HepG2 (cell line): ENCODE data around the gene GCDH. TPM values are rescaled to one million over a fixed set of nuclear protein-coding genes. Genes with fewer than 3 reads are reported as not detected.

ENCODE experiments used
- microRNA-seq: library from miRNA; unstranded; fragments of <30 nt; microRNA quantifications from one replicate; pipeline ENCODE4, GENCODE V29; 2020
- polyA plus RNA-seq, 8 experiments: library from polyadenylated mRNA; depleted of rRNA in 3 of 8; stranded (reverse) in 7 of 8; unstranded in 1 of 8; fragments of >200 nt; fragmentation: Illumina TruSeq in 4 of 8; extraction: Trizol in 4 of 8; gene quantifications; 2 replicates each; pipeline versions ENCODE4 v1.2.1 to v1.2.3, GENCODE V29; 2011 to 2016; ENCODE audit warnings: low read depth in 4 of 8, missing spikeins in 1 of 8, mixed read lengths in 1 of 8; ENCODE audit not compliant: insufficient read depth in 1 of 8
- small RNA-seq, 3 experiments: library from RNA; depleted of rRNA; stranded (forward); fragments of <200 nt; gene quantifications; one replicate each; pipeline ENCODE3, GENCODE V24; 2012; ENCODE audit warnings: low read depth in 2 of 3, low replicate concordance in 1 of 3; ENCODE audit not compliant: insufficient read length in 3 of 3, insufficient read depth in 2 of 3
- total RNA-seq, 5 experiments: library from RNA; depleted of rRNA; stranded (reverse); fragments of >200 nt; fragmentation: Illumina TruSeq; extraction: Trizol; gene quantifications; 2 replicates each; pipeline ENCODE4 v1.2.3, GENCODE V29; 2016; ENCODE audit warnings: low read depth in 1 of 5

The GCDH gene
- total and polyA plus RNA-seq, 2 of the 13 experiments (the other 11 are each of a cell fraction or from before 2014, with no cell fraction given), result 15.1 to 38.0 TPM

Small RNAs within 50 kb of the gene (microRNA-seq; reads per million reads assigned to microRNA genes)
- not detected for gene MIR5695
- gene MIR6515, result 2.0 reads per million, percentile 9 among the genes with 10 or more reads in this experiment
- gene MIR6794, result not detected

Small RNAs within 50 kb of the gene (small RNA-seq; reads per million reads assigned to genes)
- gene MIR5695 (0 reads per million in 3 experiments), gene MIR6515 (0 to 0.33 (median 0) reads per million in 3 experiments), gene MIR6794 (0 reads per million in 3 experiments)

Other genes starting within 250 kb of the GCDH start
- 10.8 and 23.8 TPM in 2 replicates for gene MAN2B1, start 224.4 kb upstream of the GCDH start, total RNA-seq (2016; rRNA removed; fragmentation: Illumina TruSeq; extraction: Trizol)
- gene MAN2B1, start 224.4 kb upstream of the GCDH start, polyA plus RNA-seq (2011; rRNA removed), result 23.6 and 31.8 TPM in 2 replicates
- gene WDR83, start 224.4 kb upstream of the GCDH start, total RNA-seq (2016; rRNA removed; fragmentation: Illumina TruSeq; extraction: Trizol), result 9.9 and 10.7 TPM in 2 replicates
- gene WDR83, start 224.4 kb upstream of the GCDH start, polyA plus RNA-seq (2011; rRNA removed), result 4.5 and 5.4 TPM in 2 replicates
- 34.8 and 43.3 TPM in 2 replicates for gene DHPS, start 209.3 kb upstream of the GCDH start, total RNA-seq (2016; rRNA removed; fragmentation: Illumina TruSeq; extraction: Trizol)
- 84.3 and 84.6 TPM in 2 replicates for gene DHPS, start 209.3 kb upstream of the GCDH start, polyA plus RNA-seq (2011; rRNA removed)
- not detected in 2 replicates for gene GNG14, start 203.2 kb upstream of the GCDH start, total RNA-seq (2016; rRNA removed; fragmentation: Illumina TruSeq; extraction: Trizol)
- not detected in 2 replicates for gene GNG14, start 203.2 kb upstream of the GCDH start, polyA plus RNA-seq (2011; rRNA removed)
- gene FBXW9, start 194.5 kb upstream of the GCDH start, total RNA-seq (2016; rRNA removed; fragmentation: Illumina TruSeq; extraction: Trizol), result 4.6 and 6.1 TPM in 2 replicates
- gene FBXW9, start 194.5 kb upstream of the GCDH start, polyA plus RNA-seq (2011; rRNA removed), result 5.7 and 7.0 TPM in 2 replicates
- 31.7 and 33.6 TPM in 2 replicates for gene TNPO2, start 167.2 kb upstream of the GCDH start, total RNA-seq (2016; rRNA removed; fragmentation: Illumina TruSeq; extraction: Trizol)
- gene TNPO2, start 167.2 kb upstream of the GCDH start, polyA plus RNA-seq (2011; rRNA removed), result 61.0 and 76.1 TPM in 2 replicates
- gene TRIR, start 156.5 kb upstream of the GCDH start, total RNA-seq (2016; rRNA removed; fragmentation: Illumina TruSeq; extraction: Trizol), result 159 and 179 TPM in 2 replicates
- 160 and 166 TPM in 2 replicates for gene TRIR, start 156.5 kb upstream of the GCDH start, polyA plus RNA-seq (2011; rRNA removed)
- gene GET3, start 153.7 kb upstream of the GCDH start, total RNA-seq (2016; rRNA removed; fragmentation: Illumina TruSeq; extraction: Trizol), result 51.5 and 57.7 TPM in 2 replicates
- 59.4 and 67.5 TPM in 2 replicates for gene GET3, start 153.7 kb upstream of the GCDH start, polyA plus RNA-seq (2011; rRNA removed)
- not detected in 2 replicates for gene BEST2, start 139.4 kb upstream of the GCDH start, total RNA-seq (2016; rRNA removed; fragmentation: Illumina TruSeq; extraction: Trizol)
- not detected in 2 replicates for gene BEST2, start 139.4 kb upstream of the GCDH start, polyA plus RNA-seq (2011; rRNA removed)
- gene HOOK2, start 115.6 kb upstream of the GCDH start, total RNA-seq (2016; rRNA removed; fragmentation: Illumina TruSeq; extraction: Trizol), result 7.3 and 12.9 TPM in 2 replicates
- 9.2 and 11.1 TPM in 2 replicates for gene HOOK2, start 115.6 kb upstream of the GCDH start, polyA plus RNA-seq (2011; rRNA removed)
- 4.9 and 7.7 TPM in 2 replicates for gene JUNB, start 99.7 kb upstream of the GCDH start, total RNA-seq (2016; rRNA removed; fragmentation: Illumina TruSeq; extraction: Trizol)
- 8.2 and 15.9 TPM in 2 replicates for gene JUNB, start 99.7 kb upstream of the GCDH start, polyA plus RNA-seq (2011; rRNA removed)
- gene PRDX2, start 89.4 kb upstream of the GCDH start, total RNA-seq (2016; rRNA removed; fragmentation: Illumina TruSeq; extraction: Trizol), result 381 and 425 TPM in 2 replicates
- 218 and 238 TPM in 2 replicates for gene PRDX2, start 89.4 kb upstream of the GCDH start, polyA plus RNA-seq (2011; rRNA removed)
- 14.9 and 23.5 TPM in 2 replicates for gene THSD8, start 89.1 kb upstream of the GCDH start, total RNA-seq (2016; rRNA removed; fragmentation: Illumina TruSeq; extraction: Trizol)
- 4.8 and 5.2 TPM in 2 replicates for gene THSD8, start 89.1 kb upstream of the GCDH start, polyA plus RNA-seq (2011; rRNA removed)
- 35.8 and 44.0 TPM in 2 replicates for gene RNASEH2A, start 84.6 kb upstream of the GCDH start, total RNA-seq (2016; rRNA removed; fragmentation: Illumina TruSeq; extraction: Trizol)
- 18.4 and 25.1 TPM in 2 replicates for gene RNASEH2A, start 84.6 kb upstream of the GCDH start, polyA plus RNA-seq (2011; rRNA removed)
- gene RTBDN, start 56.6 kb upstream of the GCDH start, total RNA-seq (2016; rRNA removed; fragmentation: Illumina TruSeq; extraction: Trizol), result 0.27 TPM in 1 of 2 replicates, not detected in the other
- 0.35 and 0.48 TPM in 2 replicates for gene RTBDN, start 56.6 kb upstream of the GCDH start, polyA plus RNA-seq (2011; rRNA removed)
- gene MAST1, start 52.6 kb upstream of the GCDH start, total RNA-seq (2016; rRNA removed; fragmentation: Illumina TruSeq; extraction: Trizol), result 0.27 and 0.73 TPM in 2 replicates
- gene MAST1, start 52.6 kb upstream of the GCDH start, polyA plus RNA-seq (2011; rRNA removed), result 4.7 and 5.6 TPM in 2 replicates
- 3.4 and 7.5 TPM in 2 replicates for gene DNASE2, start 9.7 kb upstream of the GCDH start, total RNA-seq (2016; rRNA removed; fragmentation: Illumina TruSeq; extraction: Trizol)
- 16.2 and 19.0 TPM in 2 replicates for gene DNASE2, start 9.7 kb upstream of the GCDH start, polyA plus RNA-seq (2011; rRNA removed)
- not detected in 2 replicates for gene KLF1, start 4.0 kb upstream of the GCDH start, total RNA-seq (2016; rRNA removed; fragmentation: Illumina TruSeq; extraction: Trizol)
- not detected in 2 replicates for gene KLF1, start 4.0 kb upstream of the GCDH start, polyA plus RNA-seq (2011; rRNA removed)
- gene SYCE2, start 28.1 kb downstream of the GCDH start, total RNA-seq (2016; rRNA removed; fragmentation: Illumina TruSeq; extraction: Trizol), result 0.09 TPM in 1 of 2 replicates, not detected in the other
- 0.25 and 0.40 TPM in 2 replicates for gene SYCE2, start 28.1 kb downstream of the GCDH start, polyA plus RNA-seq (2011; rRNA removed)
- gene FARSA, start 42.6 kb downstream of the GCDH start, total RNA-seq (2016; rRNA removed; fragmentation: Illumina TruSeq; extraction: Trizol), result 68.0 and 72.0 TPM in 2 replicates
- gene FARSA, start 42.6 kb downstream of the GCDH start, polyA plus RNA-seq (2011; rRNA removed), result 25.9 and 37.0 TPM in 2 replicates
- 420 and 898 TPM in 2 replicates for gene CALR, start 47.4 kb downstream of the GCDH start, total RNA-seq (2016; rRNA removed; fragmentation: Illumina TruSeq; extraction: Trizol)
- 842 and 934 TPM in 2 replicates for gene CALR, start 47.4 kb downstream of the GCDH start, polyA plus RNA-seq (2011; rRNA removed)
- 34.6 and 42.5 TPM in 2 replicates for gene RAD23A, start 54.7 kb downstream of the GCDH start, total RNA-seq (2016; rRNA removed; fragmentation: Illumina TruSeq; extraction: Trizol)
- 50.3 and 54.2 TPM in 2 replicates for gene RAD23A, start 54.7 kb downstream of the GCDH start, polyA plus RNA-seq (2011; rRNA removed)
- 24.6 and 37.4 TPM in 2 replicates for gene GADD45GIP1, start 66.1 kb downstream of the GCDH start, total RNA-seq (2016; rRNA removed; fragmentation: Illumina TruSeq; extraction: Trizol)
- 30.7 and 31.9 TPM in 2 replicates for gene GADD45GIP1, start 66.1 kb downstream of the GCDH start, polyA plus RNA-seq (2011; rRNA removed)
- gene DAND5, start 78.4 kb downstream of the GCDH start, total RNA-seq (2016; rRNA removed; fragmentation: Illumina TruSeq; extraction: Trizol), result not detected in 2 replicates
- gene DAND5, start 78.4 kb downstream of the GCDH start, polyA plus RNA-seq (2011; rRNA removed), result 0.04 TPM in 1 of 2 replicates, not detected in the other
- 5.4 and 5.6 TPM in 2 replicates for gene NFIX, start 104.3 kb downstream of the GCDH start, total RNA-seq (2016; rRNA removed; fragmentation: Illumina TruSeq; extraction: Trizol)
- 3.0 and 3.4 TPM in 2 replicates for gene NFIX, start 104.3 kb downstream of the GCDH start, polyA plus RNA-seq (2011; rRNA removed)
- 0.69 and 0.75 TPM in 2 replicates for gene LYL1, start 211.7 kb downstream of the GCDH start, total RNA-seq (2016; rRNA removed; fragmentation: Illumina TruSeq; extraction: Trizol)
- 0.72 and 0.92 TPM in 2 replicates for gene LYL1, start 211.7 kb downstream of the GCDH start, polyA plus RNA-seq (2011; rRNA removed)
- 27.9 and 44.1 TPM in 2 replicates for gene TRMT1, start 225.6 kb downstream of the GCDH start, total RNA-seq (2016; rRNA removed; fragmentation: Illumina TruSeq; extraction: Trizol)
- 35.5 and 42.9 TPM in 2 replicates for gene TRMT1, start 225.6 kb downstream of the GCDH start, polyA plus RNA-seq (2011; rRNA removed)
- gene NACC1, start 227.1 kb downstream of the GCDH start, total RNA-seq (2016; rRNA removed; fragmentation: Illumina TruSeq; extraction: Trizol), result 31.8 and 46.7 TPM in 2 replicates
- gene NACC1, start 227.1 kb downstream of the GCDH start, polyA plus RNA-seq (2011; rRNA removed), result 42.3 and 55.2 TPM in 2 replicates